Body of pancreas (tissue), 4 donors: Measurements from ENCODE around the gene SNX5.

ENCODE experiments used
- CTCF ChIP-seq, 7 experiments: fragments of 450-650 bp in 4 of 7; fragments of 200-600 bp in 3 of 7; sonication (generic) in 3 of 7; IDR thresholded peaks; one replicate each; pipeline ENCODE4 v1.5.1; 2016 to 2019; ENCODE audit warnings: antibody characterized with exemption in 7 of 7
- POLR2A ChIP-seq, 3 donors: fragments of 450-650 bp; IDR thresholded peaks; one replicate each; pipeline ENCODE4 v1.6.1; 2016; ENCODE audit warnings: antibody characterized with exemption in 3 of 3, mild to moderate bottlenecking in 2 of 3

- no peak for TF ChIP-seq CTCF (IDR thresholded peaks at IDR 0.05)
- TF ChIP-seq POLR2A (IDR thresholded peaks at IDR 0.05), result no peak
These were observed 64.6 kb downstream of the SNX5 start for GRCh38 chr20:17904027-17904426.
